Naive thymus-derived CD4-positive, alpha-beta T cell (primary cell): ENCODE measurements around the gene ADARB1. TPM values are rescaled to one million over a fixed set of nuclear protein-coding genes. Genes with fewer than 3 reads are reported as not detected.

Experiments
- ATAC-seq: fragments of 150-1000 bp; cut with Tn5 transposase; 2 replicates; pipeline ENCODE4 v1.10.0; 2021; ENCODE audit warnings: mild to moderate bottlenecking, moderate library complexity
- CTCF ChIA-PET: fragments of 350-600 bp; sonication (Branson Sonifier 250); formaldehyde crosslinking; loops from one replicate; lab custom pipeline; 2021; ENCODE audit warnings: antibody characterized with exemption; lab: Charles Lee
- POLR2A ChIA-PET: fragments of 350-600 bp; sonication (Branson Sonifier 250); formaldehyde crosslinking; loops from one replicate; lab custom pipeline; 2021; ENCODE audit warnings: antibody characterized with exemption, inconsistent platforms; lab: Charles Lee
- DNase-seq, 9 donors: peaks; one replicate each; pipeline versions ENCODE4 v3.0.0 to v3.0.0-alpha.2; 2020 to 2022; ENCODE audit warnings: mixed read lengths in 1 of 9
- H3K27ac ChIP-seq: one replicate; pipeline ENCODE4 v1.7.0; 2013; ENCODE audit warnings: mild to moderate bottlenecking, low read depth, low read length, moderate library complexity
- H3K27me3 ChIP-seq, 2 donors: one replicate each; pipeline ENCODE4 v1.7.0; 2013; ENCODE audit warnings: low read length in 2 of 2, mild to moderate bottlenecking in 2 of 2, moderate library complexity in 2 of 2; ENCODE audit not compliant: control insufficient read depth in 2 of 2, insufficient read depth in 2 of 2
- H3K36me3 ChIP-seq, 3 experiments: 1 replicate in 2 of 3; 2 replicates in 1 of 3; pipeline ENCODE4 v1.7.0; 2013; ENCODE audit warnings: low read length in 3 of 3, mild to moderate bottlenecking in 3 of 3, moderate library complexity in 1 of 3; ENCODE audit not compliant: insufficient read depth in 3 of 3, control insufficient read depth in 2 of 3
- H3K4me1 ChIP-seq, 2 donors: one replicate each; pipeline ENCODE4 v1.7.0; 2013; ENCODE audit warnings: low read length in 2 of 2, mild to moderate bottlenecking in 2 of 2, moderate library complexity in 1 of 2; ENCODE audit not compliant: control insufficient read depth in 2 of 2, insufficient read depth in 2 of 2
- H3K4me3 ChIP-seq: 2 replicates; pipeline ENCODE4 v1.7.0; 2013; ENCODE audit warnings: mild to moderate bottlenecking, low read length
- H3K9me3 ChIP-seq, 3 experiments: 1 replicate in 2 of 3; 2 replicates in 1 of 3; pipeline ENCODE4 v1.7.0; 2013; ENCODE audit warnings: low read length in 3 of 3; ENCODE audit not compliant: control insufficient read depth in 2 of 3
- H3K27ac Mint-ChIP-seq, 9 donors: one replicate each; pipeline ENCODE4 v1.8.0; 2020 to 2022; ENCODE audit warnings: mixed read lengths in 9 of 9, mild to moderate bottlenecking in 8 of 9, moderate library complexity in 5 of 9, inconsistent platforms in 2 of 9
- H3K27me3 Mint-ChIP-seq, 5 donors: one replicate each; pipeline ENCODE4 v1.8.0; 2021 to 2022; ENCODE audit warnings: mixed read lengths in 5 of 5, mild to moderate bottlenecking in 1 of 5
- H3K36me3 Mint-ChIP-seq, 5 donors: one replicate each; pipeline ENCODE4 v1.8.0; 2020 to 2022; ENCODE audit warnings: mixed read lengths in 5 of 5, mild to moderate bottlenecking in 3 of 5, inconsistent platforms in 1 of 5
- H3K4me1 Mint-ChIP-seq, 7 donors: one replicate each; pipeline ENCODE4 v1.8.0; 2020 to 2022; ENCODE audit warnings: mixed read lengths in 7 of 7, mild to moderate bottlenecking in 3 of 7, inconsistent platforms in 1 of 7
- H3K4me3 Mint-ChIP-seq, 10 donors: one replicate each; pipeline ENCODE4 v1.8.0; 2020 to 2022; ENCODE audit warnings: mild to moderate bottlenecking in 10 of 10, mixed read lengths in 10 of 10, moderate library complexity in 6 of 10, inconsistent platforms in 2 of 10
- H3K9me3 Mint-ChIP-seq, 11 donors: one replicate each; pipeline ENCODE4 v1.8.0; 2020 to 2022; ENCODE audit warnings: mixed read lengths in 11 of 11, mild to moderate bottlenecking in 4 of 11, inconsistent platforms in 1 of 11, moderate library complexity in 1 of 11
- intact Hi-C, 2 donors: fragments of 100-400 bp; cut with micrococcal nuclease; formaldehyde crosslinking; loops; one replicate each; pipeline ENCODE4 v1.15.1; 2023
- polyA plus RNA-seq, 2 donors: library from polyadenylated mRNA; unstranded; fragments of 300-500 nt; fragmentation: Illumina TruSeq; gene quantifications; one replicate each; pipeline ENCODE4 v1.2.3, GENCODE V29; 2021
- total RNA-seq, 6 experiments: library from RNA in 5 of 6; stranded (reverse) in 5 of 6; gene quantifications; 1 replicate in 5 of 6; 2 replicates in 1 of 6; pipeline ENCODE4 v1.2.3 and lab custom pipeline; 2021 to 2026

Gene ADARB1
- total and polyA plus RNA-seq, 7 experiments from 2014 or later: 6.2 to 52.2 (median 38.4) TPM

DNA sequence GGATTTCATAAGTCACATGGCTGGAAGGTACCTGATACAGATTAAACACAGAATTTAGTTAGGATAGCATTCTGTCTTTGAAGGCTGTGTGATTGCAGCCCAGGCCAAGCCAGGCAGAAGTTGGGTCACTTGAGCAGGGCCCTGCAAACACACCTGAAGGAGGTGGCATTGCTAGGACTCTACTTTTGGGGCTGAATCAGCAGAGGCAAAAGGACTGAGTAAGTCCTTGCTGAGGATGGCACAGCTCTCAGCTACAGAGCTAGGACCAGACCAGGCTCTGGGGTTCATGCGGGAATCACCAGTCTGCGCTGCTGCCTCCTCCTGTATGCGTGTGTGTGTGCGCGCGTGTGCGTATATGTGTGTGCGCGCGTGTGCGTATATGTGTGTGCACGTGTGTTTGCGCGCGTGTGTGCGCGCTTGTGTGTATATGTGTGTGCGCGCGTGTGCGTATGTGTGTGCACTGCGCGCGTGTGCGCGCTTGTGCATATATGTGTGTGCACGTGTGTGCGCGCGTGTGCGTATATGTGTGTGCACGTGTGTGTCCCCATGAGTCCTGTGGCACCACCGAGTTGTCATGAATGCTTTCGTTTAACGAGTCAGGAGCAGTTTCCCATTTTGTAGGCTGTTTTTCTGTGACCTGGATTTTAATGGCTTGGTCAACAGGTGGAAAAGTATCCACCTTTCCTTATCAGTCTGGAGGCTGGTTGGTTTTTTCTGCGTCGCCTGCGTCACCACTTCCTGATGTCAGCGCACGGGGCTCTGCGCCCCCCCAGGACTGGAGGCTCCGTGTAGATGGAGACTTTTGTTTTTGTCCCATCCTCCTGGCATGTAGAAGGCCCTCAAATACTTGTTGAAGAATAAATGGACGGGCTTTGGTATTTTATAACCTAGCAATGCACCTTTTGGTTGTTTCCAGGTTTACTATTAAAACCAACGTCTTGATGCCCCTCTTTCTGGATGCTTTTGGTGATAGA is 34.7 kb downstream of the ADARB1 start:
- ATAC-seq: peak; percentile 28
- Mint-ChIP-seq H3K4me1 (peaks cover 58 to 84% (median 68%) of the 10 kb centered on the region in 7 donors), H3K36me3 (peaks cover 0 to 9% (median 3%) of the 10 kb centered on the region in 5 donors), H3K9me3 (peaks cover 0 to 2% (median 0%) of the 10 kb centered on the region in 11 donors), H3K27me3 (no peaks in the 10 kb centered on the region), H3K27ac (peak overlapping the region; percentile 0 to 90 (median 56)), H3K4me3 (peak overlapping the region; percentile 69 to 88 (median 81))
- H3K36me3 ChIP-seq: no peaks in the 10 kb centered on the region
- H3K9me3 ChIP-seq: no peaks in the 10 kb centered on the region
- H3K4me1 ChIP-seq: peaks cover 8 to 28% of the 10 kb centered on the region in 2 donors
- no peaks in the 10 kb centered on the region for H3K27me3 ChIP-seq
- H3K4me3 ChIP-seq: peak overlapping the region; percentile 29
- DNase-seq: peak in 5 of 9 donors; percentile 27 to 37 (median 32)
- ChIA-PET CTCF (interaction anchor here (1.5 kb wide), 1 partner anchor 20 kb away, joined by 9 read pairs; no protein-coding TSS in a partner anchor), POLR2A (interaction anchor here (0.7 kb wide), 1 partner anchor 170 kb away, joined by 4 read pairs; no protein-coding TSS in a partner anchor)
- H3K27ac ChIP-seq: no peak overlapping the region
- intact Hi-C loops: loop anchor here (1.0 to 2.0 kb wide), 2 partner anchors 30 to 34 kb away; partner anchors contain the start of gene ADARB1 (in 1 of the 2)

DNA sequence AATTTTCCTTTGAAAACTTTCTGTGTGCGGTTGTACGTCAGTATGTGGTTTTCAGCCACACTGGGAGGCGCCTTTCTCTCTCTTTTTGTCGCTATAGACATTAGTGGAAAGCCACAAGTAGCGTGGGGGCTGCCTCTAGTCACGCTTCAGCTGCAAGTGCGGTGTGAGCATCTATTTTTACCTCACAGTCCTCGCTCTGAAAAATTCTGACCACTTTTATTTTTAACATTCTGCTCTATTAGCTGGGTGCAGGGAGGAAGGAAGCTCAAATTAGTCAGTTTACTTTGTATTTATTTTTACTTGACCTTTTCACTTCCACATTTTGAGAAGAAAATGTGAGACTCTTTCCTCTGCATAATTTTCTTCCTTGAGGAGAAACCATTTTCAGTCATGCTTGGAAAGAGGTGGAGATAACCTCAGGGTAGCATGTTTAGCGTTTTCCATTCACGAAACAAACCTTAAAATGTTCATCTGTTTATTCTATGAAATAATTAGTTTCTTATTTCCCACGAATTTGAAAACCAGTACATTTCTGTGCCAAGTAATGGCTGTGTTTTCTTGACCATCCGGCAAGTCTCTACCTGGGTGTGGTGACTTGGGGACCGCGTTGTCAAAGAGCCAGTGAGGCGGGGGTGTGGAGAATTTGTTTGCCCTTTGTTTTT is 35.6 kb downstream of the ADARB1 start:
- ATAC-seq (peak; percentile 77), DNase-seq (peak in 6 of 9 donors; percentile 33 to 49 (median 35))
- Mint-ChIP-seq H3K27me3 (no peaks in the 10 kb centered on the region), H3K4me3 (peak overlapping the region; percentile 69 to 88 (median 81)), H3K4me1 (peaks cover 49 to 82% (median 65%) of the 10 kb centered on the region in 7 donors), H3K36me3 (peaks cover 0 to 9% (median 3%) of the 10 kb centered on the region in 5 donors), H3K27ac (peak overlapping the region in 8 of 9 donors; percentile 0 to 90 (median 66)), H3K9me3 (peaks cover 0 to 2% (median 0%) of the 10 kb centered on the region in 11 donors)
- Histone ChIP-seq H3K4me1 (peaks cover 0 to 20% of the 10 kb centered on the region in 2 donors), H3K27ac (no peak overlapping the region), H3K27me3 (no peaks in the 10 kb centered on the region), H3K36me3 (no peaks in the 10 kb centered on the region), H3K4me3 (peak overlapping the region; percentile 29), H3K9me3 (no peaks in the 10 kb centered on the region)
- intact Hi-C loops: loop anchor here (1.0 to 10.0 kb wide), 3 partner anchors 31 to 305 kb away; partner anchors contain the start of genes ADARB1 (in 1 of the 2) and UBE2G2 (in 1 of the 2)
- POLR2A ChIA-PET: no interaction called here
- CTCF ChIA-PET: interaction anchor here (1.5 kb wide), 1 partner anchor 19 kb away, joined by 9 read pairs; no protein-coding TSS in a partner anchor

GRCh38 chr21:45110873-45111624 is 36.7 kb downstream of the ADARB1 start:
- Mint-ChIP-seq H3K4me1 (peaks cover 39 to 82% (median 64%) of the 10 kb centered on the region in 7 donors), H3K27me3 (no peaks in the 10 kb centered on the region), H3K4me3 (peak overlapping the region; percentile 29 to 83 (median 80)), H3K36me3 (peaks cover 0 to 9% (median 3%) of the 10 kb centered on the region in 5 donors), H3K9me3 (peaks cover 0 to 2% (median 0%) of the 10 kb centered on the region in 11 donors), H3K27ac (peak overlapping the region in 5 of 9 donors; percentile 46 to 89 (median 84))
- DNase-seq: no peak
- intact Hi-C loops: loop anchor here in 1 of 2 donors (10.0 kb wide), 1 partner anchor 306 kb away; the partner anchor contains the start of gene UBE2G2
- H3K27me3 ChIP-seq: no peaks in the 10 kb centered on the region
- H3K27ac ChIP-seq: no peak overlapping the region
- no peak overlapping the region for H3K4me3 ChIP-seq
- CTCF ChIA-PET: interaction anchor here (0.9 to 1.5 kb wide), 2 partner anchors 18 to 27 kb away, joined by 3 to 9 read pairs; no protein-coding TSS in a partner anchor
- POLR2A ChIA-PET: no interaction called here
- H3K4me1 ChIP-seq: peaks cover 0 to 19% of the 10 kb centered on the region in 2 donors
- no peaks in the 10 kb centered on the region for H3K36me3 ChIP-seq
- ATAC-seq: no peak
- no peaks in the 10 kb centered on the region for H3K9me3 ChIP-seq

DNA sequence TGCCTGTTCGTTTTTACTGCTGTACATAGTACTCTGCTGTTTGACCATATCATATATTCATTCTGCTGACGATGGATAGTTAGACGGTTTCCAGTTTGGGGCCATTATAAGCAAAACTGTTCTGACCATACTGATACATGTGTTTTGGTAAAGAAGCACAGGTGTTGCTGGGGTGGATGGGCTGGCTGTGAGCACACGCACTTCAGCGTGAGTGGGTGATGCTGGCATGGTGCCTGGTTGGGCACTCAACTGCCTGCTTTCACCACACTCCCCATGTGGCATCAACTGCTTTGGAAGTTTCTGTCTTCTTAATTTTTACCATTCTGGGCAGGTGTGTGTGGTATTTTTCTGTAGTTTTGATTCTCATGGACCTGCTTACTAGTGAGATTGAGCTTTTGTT is 37.3 kb downstream of the ADARB1 start:
- H3K36me3 Mint-ChIP-seq: peaks cover 0 to 11% (median 5%) of the 10 kb centered on the region in 5 donors
- ATAC-seq (no peak), DNase-seq (no peak)
- no peak overlapping the region for H3K27ac ChIP-seq
- H3K4me1 Mint-ChIP-seq: peaks cover 38 to 82% (median 64%) of the 10 kb centered on the region in 7 donors
- H3K4me3 ChIP-seq: no peak overlapping the region
- H3K9me3 ChIP-seq: no peaks in the 10 kb centered on the region
- no peak overlapping the region for H3K27ac Mint-ChIP-seq
- peak overlapping the region in 2 of 10 donors; percentile 13 to 24 for H3K4me3 Mint-ChIP-seq
- peaks cover 0 to 15% of the 10 kb centered on the region in 2 donors for H3K4me1 ChIP-seq
- H3K27me3 Mint-ChIP-seq: no peaks in the 10 kb centered on the region
- intact Hi-C loops: loop anchor here in 1 of 2 donors (10.0 kb wide), 1 partner anchor 307 kb away; the partner anchor contains the start of gene UBE2G2
- H3K36me3 ChIP-seq: no peaks in the 10 kb centered on the region
- POLR2A ChIA-PET: no interaction called here
- peaks cover 0 to 2% (median 0%) of the 10 kb centered on the region in 11 donors for H3K9me3 Mint-ChIP-seq
- H3K27me3 ChIP-seq: no peaks in the 10 kb centered on the region
- CTCF ChIA-PET: interaction anchor here (0.8 to 0.9 kb wide), 2 partner anchors 26 kb away, joined by 3 read pairs; no protein-coding TSS in a partner anchor

GRCh38 chr21:45112371-45112770 is 38.0 kb downstream of the ADARB1 start:
- no peak for ATAC-seq
- H3K36me3 ChIP-seq: no peaks in the 10 kb centered on the region
- DNase-seq: no peak
- intact Hi-C loops: loop anchor here in 1 of 2 donors (10.0 kb wide), 1 partner anchor 308 kb away; the partner anchor contains the start of gene UBE2G2
- H3K4me1 ChIP-seq: peaks cover 0 to 11% of the 10 kb centered on the region in 2 donors
- no peaks in the 10 kb centered on the region for H3K27me3 ChIP-seq
- ChIA-PET POLR2A (no interaction called here), CTCF (interaction anchor here (0.6 to 0.8 kb wide), 2 partner anchors 10 to 26 kb away, joined by 3 to 4 read pairs; no protein-coding TSS in a partner anchor)
- H3K27me3 Mint-ChIP-seq: no peaks in the 10 kb centered on the region
- no peak overlapping the region for H3K27ac ChIP-seq
- H3K4me3 ChIP-seq: no peak overlapping the region
- no peaks in the 10 kb centered on the region for H3K9me3 ChIP-seq
- peaks cover 0 to 11% (median 4%) of the 10 kb centered on the region in 5 donors for H3K36me3 Mint-ChIP-seq
- no peak overlapping the region for H3K4me3 Mint-ChIP-seq
- peaks cover 0 to 2% (median 0%) of the 10 kb centered on the region in 11 donors for H3K9me3 Mint-ChIP-seq
- H3K4me1 Mint-ChIP-seq: peaks cover 34 to 82% (median 69%) of the 10 kb centered on the region in 7 donors
- peak overlapping the region in 1 of 9 donors; percentile 52 for H3K27ac Mint-ChIP-seq
